Spleen (tissue), 7 donors: ENCODE results near the gene EIPR1.

Experiments used
- POLR2AphosphoS5 ChIP-seq, 3 donors: sonication (generic); formaldehyde crosslinking; IDR thresholded peaks; one replicate each; pipeline ENCODE4 v1.5.1; 2017; ENCODE audit warnings: antibody characterized with exemption in 3 of 3
- TF ChIP-seq, protein P1 (sequence below), 11 experiments: fragments of 200-600 bp in 7 of 11; fragments of 450-650 bp in 4 of 11; sonication (generic) in 4 of 11; IDR thresholded peaks in 8 of 11; conservative IDR thresholded peaks in 3 of 11; 1 replicate in 7 of 11; 2 replicates in 4 of 11; pipeline versions ENCODE4 v1.4.0 to v1.8.0; 2016 to 2021; ENCODE audit warnings: antibody characterized with exemption in 11 of 11, inconsistent platforms in 4 of 11, mild to moderate bottlenecking in 1 of 11
- donor health status: DM: no; HTN: no; CAD: no; lungs with moderate emphysema.
- donor health status: DM: no; HTN: no; CAD: no.
- donor health status: DM: no; HTN: no; CAD: no.

GRCh38 chr2:3289171-3289515, 88.5 kb downstream of the EIPR1 start:
- TF ChIP-seq POLR2AphosphoS5 (IDR thresholded peaks at IDR 0.05) = no peak
- TF ChIP-seq, protein P1, sequence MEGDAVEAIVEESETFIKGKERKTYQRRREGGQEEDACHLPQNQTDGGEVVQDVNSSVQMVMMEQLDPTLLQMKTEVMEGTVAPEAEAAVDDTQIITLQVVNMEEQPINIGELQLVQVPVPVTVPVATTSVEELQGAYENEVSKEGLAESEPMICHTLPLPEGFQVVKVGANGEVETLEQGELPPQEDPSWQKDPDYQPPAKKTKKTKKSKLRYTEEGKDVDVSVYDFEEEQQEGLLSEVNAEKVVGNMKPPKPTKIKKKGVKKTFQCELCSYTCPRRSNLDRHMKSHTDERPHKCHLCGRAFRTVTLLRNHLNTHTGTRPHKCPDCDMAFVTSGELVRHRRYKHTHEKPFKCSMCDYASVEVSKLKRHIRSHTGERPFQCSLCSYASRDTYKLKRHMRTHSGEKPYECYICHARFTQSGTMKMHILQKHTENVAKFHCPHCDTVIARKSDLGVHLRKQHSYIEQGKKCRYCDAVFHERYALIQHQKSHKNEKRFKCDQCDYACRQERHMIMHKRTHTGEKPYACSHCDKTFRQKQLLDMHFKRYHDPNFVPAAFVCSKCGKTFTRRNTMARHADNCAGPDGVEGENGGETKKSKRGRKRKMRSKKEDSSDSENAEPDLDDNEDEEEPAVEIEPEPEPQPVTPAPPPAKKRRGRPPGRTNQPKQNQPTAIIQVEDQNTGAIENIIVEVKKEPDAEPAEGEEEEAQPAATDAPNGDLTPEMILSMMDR (IDR thresholded peaks at IDR 0.05 in 8 of 11, conservative IDR thresholded peaks at IDR 0.05 in 3 of 11) = no peak
